Brain microvascular endothelial cell (primary cell): Measurements from ENCODE around the gene BPIFB6.

Experiments used
- DNase-seq: peaks from one replicate; pipeline ENCODE4 v3.0.0-alpha.2; 2020
- H3K27ac ChIP-seq: fragments of 250-450 bp; sonication (Bioruptor Pico); 2 replicates; pipeline ENCODE4 v1.5.1; 2020; ENCODE audit warnings: mild to moderate bottlenecking, moderate library complexity
- H3K27me3 ChIP-seq: fragments of 250-450 bp; sonication (Bioruptor Pico); replicated peaks from 2 replicates; pipeline ENCODE4 v1.5.1; 2020; ENCODE audit warnings: mild to moderate bottlenecking
- H3K36me3 ChIP-seq: fragments of 250-450 bp; sonication (Bioruptor Pico); replicated peaks from 2 replicates; pipeline ENCODE4 v1.5.1; 2020; ENCODE audit warnings: mild to moderate bottlenecking
- H3K4me3 ChIP-seq: 2 replicates; pipeline ENCODE4 v1.5.1; 2011; ENCODE audit warnings: low read depth, mild to moderate bottlenecking, control low read depth, low read length, moderate library complexity
- in situ Hi-C: cut with HindIII; loops from 2 replicates; pipeline ENCODE4 v1.10.0; 2017; ENCODE audit warnings: low sequenced_read_pairs, low pct_ligation_motif_present
- TF ChIP-seq, protein P1 (sequence below): IDR thresholded peaks from 2 replicates; pipeline ENCODE4 v1.5.1; 2011; ENCODE audit warnings: low read depth, mild to moderate bottlenecking, moderate library complexity, low read length, control low read depth, inconsistent platforms; ENCODE audit errors: missing control alignments

Gene BPIFB6

GRCh38 chr20:33076662-33077372 is 45.4 kb downstream of the BPIFB6 start:
- Histone ChIP-seq H3K36me3 (no peaks in the 10 kb centered on the region), H3K27ac (no peak overlapping the region), H3K27me3 (no peaks in the 10 kb centered on the region), H3K4me3 (no peak overlapping the region)
- TF ChIP-seq, protein P1, sequence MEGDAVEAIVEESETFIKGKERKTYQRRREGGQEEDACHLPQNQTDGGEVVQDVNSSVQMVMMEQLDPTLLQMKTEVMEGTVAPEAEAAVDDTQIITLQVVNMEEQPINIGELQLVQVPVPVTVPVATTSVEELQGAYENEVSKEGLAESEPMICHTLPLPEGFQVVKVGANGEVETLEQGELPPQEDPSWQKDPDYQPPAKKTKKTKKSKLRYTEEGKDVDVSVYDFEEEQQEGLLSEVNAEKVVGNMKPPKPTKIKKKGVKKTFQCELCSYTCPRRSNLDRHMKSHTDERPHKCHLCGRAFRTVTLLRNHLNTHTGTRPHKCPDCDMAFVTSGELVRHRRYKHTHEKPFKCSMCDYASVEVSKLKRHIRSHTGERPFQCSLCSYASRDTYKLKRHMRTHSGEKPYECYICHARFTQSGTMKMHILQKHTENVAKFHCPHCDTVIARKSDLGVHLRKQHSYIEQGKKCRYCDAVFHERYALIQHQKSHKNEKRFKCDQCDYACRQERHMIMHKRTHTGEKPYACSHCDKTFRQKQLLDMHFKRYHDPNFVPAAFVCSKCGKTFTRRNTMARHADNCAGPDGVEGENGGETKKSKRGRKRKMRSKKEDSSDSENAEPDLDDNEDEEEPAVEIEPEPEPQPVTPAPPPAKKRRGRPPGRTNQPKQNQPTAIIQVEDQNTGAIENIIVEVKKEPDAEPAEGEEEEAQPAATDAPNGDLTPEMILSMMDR, result peak; percentile 54
- in situ Hi-C loops, result no loop called here
- DNase-seq, result no peak

DNA sequence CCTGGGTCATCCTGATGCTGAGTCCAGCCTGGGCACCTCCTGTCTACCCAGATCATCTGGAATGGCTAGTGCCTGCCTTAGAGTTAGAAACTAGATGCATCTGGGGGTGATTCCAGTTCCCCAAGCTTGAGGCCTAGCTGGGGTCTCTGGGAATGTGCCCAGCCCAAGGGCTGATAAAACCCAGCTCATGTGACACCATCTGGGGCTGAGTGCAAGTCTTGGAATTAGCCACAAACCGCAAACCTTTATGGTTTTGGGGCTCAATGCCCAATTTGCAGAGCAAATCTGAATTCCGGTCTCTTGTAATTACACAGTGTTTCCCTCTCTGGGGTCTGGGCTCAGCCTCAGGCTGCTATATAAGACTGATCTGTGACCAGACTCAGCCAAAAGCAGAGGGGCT is 47.8 kb downstream of the BPIFB6 start, which contains the start of gene BPIFB4:
TSS of gene BPIFB4 (plus strand) at position 385 of the 400 bp plus-strand sequence. CDS start 1,884 bp downstream, outside the sequence.
- Histone ChIP-seq H3K27ac (no peak within 1 kb of the TSS), H3K4me3 (no peak within 1 kb of the TSS), H3K27me3 (no peaks in the 10 kb centered on the region), H3K36me3 (no peaks in the 10 kb centered on the region)
- in situ Hi-C loops, result no loop called here
- DNase-seq, result no peak
- TF ChIP-seq, protein P1, result no peak

GRCh38 chr20:33081411-33082154 is 50.1 kb downstream of the BPIFB6 start:
- in situ Hi-C loops, result no loop called here
- no peak overlapping the region for H3K27ac ChIP-seq
- DNase-seq, result no peak
- TF ChIP-seq, protein P1, result no peak
- H3K36me3 ChIP-seq, result no peaks in the 10 kb centered on the region
- no peaks in the 10 kb centered on the region for H3K27me3 ChIP-seq
- H3K4me3 ChIP-seq, result no peak overlapping the region

- TF ChIP-seq, protein P1, result no peak
- in situ Hi-C loops, result no loop called here
- no peaks in the 10 kb centered on the region for H3K36me3 ChIP-seq
- H3K4me3 ChIP-seq, result no peak overlapping the region
- H3K27me3 ChIP-seq, result no peaks in the 10 kb centered on the region
- no peak for DNase-seq
- H3K27ac ChIP-seq, result no peak overlapping the region
Measured at GRCh38 chr20:33082546-33082945, 51.1 kb downstream of the BPIFB6 start.

- no peaks in the 10 kb centered on the region for H3K36me3 ChIP-seq
- DNase-seq, result no peak
- H3K4me3 ChIP-seq, result no peak overlapping the region
- H3K27me3 ChIP-seq, result no peaks in the 10 kb centered on the region
- TF ChIP-seq, protein P1, result no peak
- in situ Hi-C loops, result no loop called here
- no peak overlapping the region for H3K27ac ChIP-seq
Measured at GRCh38 chr20:33083544-33084340, 52.3 kb downstream of the BPIFB6 start.
